HG03175 (cell line): ENCODE measurements around the gene LRP1-AS.

Experiments used
- ATAC-seq: cut with Tn5 transposase; IDR thresholded peaks from one replicate; pipeline ENCODE4 v1.9.1; 2021; ENCODE audit warnings: mild to moderate bottlenecking, moderate library complexity; ENCODE audit not compliant: unreplicated experiment

Gene LRP1-AS

DNA sequence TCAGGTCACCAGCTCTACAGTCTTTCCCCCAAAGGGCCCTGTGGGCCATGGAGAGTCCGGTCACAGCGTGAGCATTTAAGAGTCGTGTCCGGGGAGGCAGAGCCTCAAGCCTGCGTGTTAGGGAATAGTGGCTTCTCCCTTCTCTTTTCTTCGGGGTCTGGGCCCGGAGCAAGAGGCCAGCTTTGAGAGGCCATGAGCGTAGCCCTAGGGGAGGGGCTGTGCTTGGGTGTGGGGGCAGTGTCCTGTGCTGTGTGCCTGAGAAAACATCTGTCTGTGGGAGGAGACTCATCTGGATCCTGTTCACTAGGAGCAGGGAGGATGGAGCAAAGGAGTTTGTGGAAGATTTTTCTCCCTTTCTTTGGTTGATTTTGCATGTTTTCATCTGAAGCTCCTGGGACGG lies 5.3 kb downstream of the LRP1-AS start:
- no peak for ATAC-seq

DNA sequence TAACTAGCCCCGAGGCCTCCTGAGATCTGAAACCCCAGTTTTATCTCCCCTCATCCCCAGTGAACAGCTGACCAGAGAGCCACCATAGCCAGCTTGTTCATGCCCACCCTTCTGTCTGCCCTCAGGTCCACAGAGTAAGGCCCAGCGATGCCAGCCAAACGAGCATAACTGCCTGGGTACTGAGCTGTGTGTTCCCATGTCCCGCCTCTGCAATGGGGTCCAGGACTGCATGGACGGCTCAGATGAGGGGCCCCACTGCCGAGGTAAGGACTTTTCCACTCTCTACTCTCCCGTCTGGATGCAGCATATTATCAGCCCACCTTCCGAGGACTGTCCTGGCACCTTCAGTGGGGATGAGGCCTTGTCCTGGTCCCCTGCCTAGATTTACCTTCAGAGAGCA lies 6.2 kb downstream of the LRP1-AS start:
- ATAC-seq = no peak

DNA sequence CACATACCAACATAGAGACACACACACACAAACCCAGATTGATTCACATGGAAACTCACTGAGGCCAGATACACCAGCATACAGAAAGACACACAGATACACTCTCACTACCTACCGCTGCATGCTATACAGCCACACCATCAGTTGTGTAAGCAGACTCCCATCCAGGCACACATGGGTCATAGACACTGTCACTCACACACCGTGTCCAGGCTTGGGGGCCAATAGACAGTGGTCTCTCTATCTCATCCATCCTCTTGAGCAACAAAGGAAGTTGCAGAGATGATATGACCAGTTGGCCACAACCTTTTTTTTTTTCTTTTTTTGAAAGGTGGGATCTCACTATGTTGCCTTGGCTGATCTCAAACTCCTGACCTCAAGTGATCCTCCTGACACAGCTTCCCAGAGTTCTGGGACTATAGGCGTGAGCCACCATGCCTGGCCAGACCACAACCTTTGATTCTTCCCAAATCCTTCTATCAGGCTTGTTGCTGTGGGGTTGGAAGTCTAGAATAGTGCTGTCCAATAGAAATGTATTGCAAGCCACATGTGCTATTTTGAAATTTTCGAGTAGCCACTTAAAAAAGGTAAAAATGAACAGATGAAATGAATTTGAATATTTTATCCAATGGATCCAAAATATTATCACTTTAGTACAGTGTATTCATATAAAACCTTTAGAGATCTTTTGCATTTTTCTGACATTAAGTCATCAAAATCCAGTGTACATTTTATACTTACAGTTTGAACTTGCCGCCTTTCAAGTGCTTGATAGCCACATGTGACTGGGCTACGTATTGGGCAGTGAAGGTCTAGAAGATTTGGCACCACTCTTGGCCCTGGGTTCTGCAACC lies 7.4 kb downstream of the LRP1-AS start:
- ATAC-seq = no peak

DNA sequence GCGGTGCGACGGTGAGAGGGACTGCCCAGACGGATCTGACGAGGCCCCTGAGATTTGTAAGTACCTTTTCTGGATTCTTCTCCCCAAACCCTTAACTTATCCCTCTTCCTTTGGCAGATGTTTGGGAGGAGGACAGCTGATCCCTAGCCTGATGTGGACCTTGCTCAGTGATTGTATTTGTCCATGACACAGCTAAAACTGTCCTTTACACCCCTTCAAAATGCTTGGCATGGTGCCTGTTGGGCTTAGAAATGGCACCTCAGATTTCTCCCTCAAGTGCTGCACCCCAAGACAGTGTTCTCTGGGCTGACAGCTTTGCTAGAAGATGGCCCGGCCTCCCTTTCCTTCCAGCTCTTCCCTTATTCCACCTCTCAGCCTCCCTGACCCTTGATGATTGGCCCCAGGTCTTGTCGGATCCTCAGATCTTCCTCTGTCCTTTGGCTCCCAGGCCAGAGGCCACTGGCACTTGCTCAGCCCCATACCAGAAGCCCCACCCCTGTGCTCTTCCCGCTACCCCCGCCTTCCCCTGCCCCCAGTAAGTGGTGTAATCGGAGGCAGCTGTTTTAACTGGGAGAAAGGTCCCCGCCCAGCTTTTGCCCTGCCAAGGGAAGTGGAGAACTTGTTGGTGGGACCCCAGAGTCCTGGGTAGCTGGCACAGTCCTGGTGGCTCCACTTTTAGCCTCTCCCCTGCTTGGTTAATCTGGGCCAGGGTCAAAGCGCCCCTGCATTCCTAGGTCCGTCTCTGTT lies 8.7 kb downstream of the LRP1-AS start:
- no peak for ATAC-seq

DNA sequence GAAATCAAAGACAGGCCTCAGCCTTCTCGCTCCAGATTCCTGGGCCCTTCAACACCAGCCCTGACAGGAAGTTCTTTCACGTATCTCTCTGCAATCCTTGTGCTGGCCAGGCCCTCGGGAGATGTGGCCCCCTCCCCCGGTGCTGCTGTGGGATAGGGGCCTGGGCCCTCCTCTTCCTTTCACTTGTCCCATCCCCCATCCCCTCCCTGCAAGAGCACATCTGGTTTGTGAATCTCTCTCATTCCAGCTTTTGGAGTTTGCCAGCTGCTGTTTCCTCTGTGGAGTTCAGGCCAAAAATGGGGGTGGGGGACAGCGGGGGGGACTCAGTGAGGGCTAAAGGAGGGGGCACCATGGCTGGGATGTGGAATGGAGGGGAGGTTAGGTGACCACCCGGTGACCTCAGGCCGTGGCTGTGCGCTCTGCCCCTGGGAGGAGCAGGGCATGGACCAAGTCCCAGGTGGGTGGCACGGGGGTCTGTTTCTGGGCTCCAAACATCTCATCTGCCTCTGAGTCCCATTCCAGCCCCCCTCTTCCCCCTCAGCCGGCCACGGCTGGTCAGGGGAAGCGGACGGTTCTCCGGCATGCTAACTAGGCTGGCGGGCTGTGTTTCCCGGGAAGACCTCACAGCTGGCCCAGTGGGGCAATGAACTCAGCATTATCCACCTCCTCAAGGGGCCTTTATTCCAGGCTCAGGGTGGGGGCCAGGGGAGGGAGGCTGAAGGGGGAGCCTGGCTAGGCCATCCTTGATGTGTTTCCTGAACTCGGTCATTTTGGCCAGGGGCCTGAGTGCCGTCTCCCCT lies 11.7 kb downstream of the LRP1-AS start:
- ATAC-seq = no peak

DNA sequence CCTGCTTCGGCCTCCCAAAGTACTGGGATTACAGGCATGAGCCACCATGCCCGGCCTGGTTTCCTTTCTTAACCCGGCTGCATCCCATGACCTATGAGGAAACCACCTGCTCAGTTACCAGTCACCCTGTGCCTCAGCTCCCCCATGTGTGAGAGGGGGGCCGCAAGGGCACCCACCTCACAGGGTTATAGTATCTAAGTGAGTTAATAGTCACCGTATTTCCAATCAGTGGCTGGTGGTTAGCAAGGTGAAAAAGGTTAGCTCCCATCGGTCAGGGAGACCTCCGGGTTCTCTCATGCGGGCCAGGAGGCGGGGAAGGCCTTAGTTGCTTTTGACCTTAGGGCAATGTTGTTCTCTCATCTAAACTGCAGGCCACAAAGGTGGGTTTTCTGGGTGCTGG lies 12.5 kb downstream of the LRP1-AS start:
- ATAC-seq = no peak

DNA sequence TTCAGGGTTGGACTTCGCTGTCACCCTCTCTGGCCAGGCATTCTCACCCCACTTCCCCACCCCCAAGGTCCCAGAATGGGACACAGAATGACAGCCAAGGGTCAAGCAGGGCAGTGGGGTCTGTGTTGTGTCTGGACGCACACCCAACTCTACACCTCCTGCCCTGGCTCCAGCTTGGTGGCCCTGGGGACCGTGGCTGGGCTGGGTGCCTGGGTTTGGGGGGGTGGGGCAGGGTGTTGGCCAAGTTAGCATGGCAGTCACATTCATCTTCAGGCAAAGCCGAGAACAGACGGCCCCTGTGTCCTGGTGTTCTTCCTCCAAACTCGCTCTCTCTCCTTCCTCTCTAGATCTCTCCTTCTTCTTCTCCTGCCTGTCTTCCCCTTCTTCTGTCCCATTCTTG lies 13.5 kb downstream of the LRP1-AS start:
- no peak for ATAC-seq

DNA sequence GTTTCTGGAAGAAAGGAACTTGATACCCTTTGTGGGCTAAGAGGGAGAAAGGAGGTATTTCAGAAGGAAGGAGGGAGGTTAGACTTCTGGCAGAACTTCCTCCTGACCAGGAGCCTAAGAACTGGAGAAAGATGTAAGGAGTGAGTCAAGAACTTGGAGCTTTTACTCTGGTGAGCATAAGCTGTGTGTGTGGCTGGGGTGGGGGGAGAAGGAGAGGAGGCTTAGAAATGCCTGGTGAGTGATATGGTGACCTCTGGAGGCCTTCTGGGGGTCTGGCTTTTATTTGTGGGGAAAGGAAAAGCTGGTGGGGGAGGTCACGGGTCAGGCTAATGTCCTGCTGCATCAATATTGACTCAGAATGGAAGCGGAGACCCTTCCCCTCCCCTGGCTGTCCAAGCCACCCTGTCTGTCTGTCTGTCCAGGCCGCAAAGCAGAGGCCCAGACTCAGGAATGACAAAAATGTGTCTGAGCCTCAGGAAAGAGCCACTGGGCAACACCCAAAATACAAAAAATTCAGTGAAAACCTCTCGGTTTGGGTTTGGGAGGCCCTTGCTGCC lies 14.3 kb downstream of the LRP1-AS start:
- ATAC-seq = no peak

DNA sequence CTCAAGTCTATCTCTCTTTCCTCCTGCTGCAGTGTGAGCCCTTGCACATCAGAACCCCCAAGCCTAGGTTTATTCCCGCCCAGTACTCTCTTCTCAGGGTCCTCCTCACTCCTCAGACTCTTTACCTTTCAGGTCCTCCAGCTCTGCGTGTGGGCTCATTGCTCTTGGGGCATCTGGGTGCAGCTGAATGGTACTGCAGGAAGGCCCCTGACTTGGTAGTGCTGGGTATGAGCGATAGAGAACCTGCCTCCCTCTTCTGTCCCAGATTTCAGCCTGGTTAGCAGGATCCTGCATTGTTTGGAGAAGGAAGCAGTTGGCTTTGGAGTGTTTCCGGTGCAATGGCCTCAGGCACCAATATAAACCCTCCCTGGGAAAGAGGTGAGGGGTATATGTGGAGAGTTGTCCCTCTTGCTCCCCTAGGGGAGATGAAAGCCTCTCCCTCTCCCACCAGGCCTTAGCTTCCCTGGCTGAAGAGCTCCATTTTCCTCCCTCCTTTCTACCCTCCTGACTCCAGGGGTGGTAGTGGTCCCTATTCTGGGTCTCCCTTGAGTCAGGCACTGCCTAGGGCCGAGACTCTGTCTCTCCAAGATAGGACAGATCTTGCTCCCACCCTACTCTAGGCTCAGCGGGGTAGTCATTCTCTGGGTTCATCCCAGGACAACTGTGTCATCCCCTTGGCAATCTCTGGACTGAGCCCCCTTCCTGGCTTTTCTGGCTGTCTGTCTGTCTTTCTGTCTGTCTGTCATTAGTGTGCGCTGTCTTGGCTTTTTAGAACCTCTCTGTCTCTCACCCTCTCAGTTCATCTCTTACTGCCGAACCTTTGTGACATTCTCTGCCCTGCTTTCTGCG lies 15.3 kb downstream of the LRP1-AS start:
- no peak for ATAC-seq

DNA sequence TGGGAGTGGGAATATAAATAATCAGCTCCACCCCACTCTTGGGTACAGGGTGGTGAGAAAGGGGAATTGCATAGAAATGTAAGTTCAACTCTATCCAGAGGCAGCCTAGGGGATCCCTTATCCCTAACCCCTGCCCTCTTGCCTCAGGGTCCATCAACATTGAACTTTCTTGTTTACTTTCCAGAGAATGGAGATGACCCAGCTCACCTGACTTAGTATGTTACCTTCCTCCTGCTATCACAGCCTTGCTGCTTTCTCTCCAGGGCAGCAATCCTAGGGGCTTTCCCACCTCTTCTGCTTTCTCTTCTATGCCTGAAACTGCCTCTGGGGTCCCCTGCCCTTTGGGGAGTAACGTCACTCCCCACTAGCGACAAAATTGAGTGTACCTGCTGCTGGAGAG lies 16.5 kb downstream of the LRP1-AS start:
- no peak for ATAC-seq

DNA sequence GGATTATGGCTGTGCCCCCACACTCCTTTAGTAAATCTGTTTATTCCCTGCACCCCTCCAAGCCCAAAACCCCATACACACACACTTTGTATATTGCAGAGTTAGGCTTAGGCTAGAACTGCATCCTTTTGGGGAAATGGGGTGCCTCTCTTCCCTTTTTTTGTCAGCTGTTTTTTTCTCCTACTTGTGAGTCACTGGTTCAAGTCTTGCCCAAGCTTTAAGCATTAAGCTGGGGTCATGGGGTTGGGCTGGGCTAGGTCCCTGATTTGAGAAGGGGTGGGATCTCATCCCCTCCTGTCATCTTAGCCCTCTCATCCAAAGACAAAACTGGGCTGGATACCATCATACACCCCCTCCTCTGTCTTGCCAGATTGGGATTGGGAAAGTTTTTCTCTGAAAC lies 17.5 kb downstream of the LRP1-AS start:
- ATAC-seq = no peak

DNA sequence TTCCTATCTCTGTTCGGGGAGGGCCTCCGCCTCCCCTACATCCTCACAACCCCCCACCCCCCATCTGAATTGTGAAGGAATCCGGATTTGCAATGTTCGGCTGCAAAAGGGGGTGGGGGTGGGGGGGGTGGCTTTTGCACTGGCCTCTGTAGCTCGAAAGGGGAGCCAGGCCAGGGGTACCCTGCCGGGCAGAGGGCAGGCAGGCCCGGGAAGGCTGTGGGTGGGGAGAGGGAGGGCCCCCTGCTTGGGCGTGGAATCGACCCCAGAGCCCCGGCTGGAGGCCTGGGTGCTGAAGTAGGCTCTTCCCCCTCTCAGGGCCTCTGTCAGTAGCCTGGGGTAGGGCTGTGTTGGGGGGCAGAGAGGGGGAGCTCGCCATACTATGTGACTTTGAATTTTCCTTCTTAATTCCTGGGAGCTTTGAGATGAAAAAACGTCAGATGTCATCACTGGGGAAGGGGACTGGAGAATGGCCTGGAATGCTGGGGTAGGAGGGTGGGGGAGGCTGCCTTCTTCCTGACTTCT lies 18.0 kb downstream of the LRP1-AS start:
- ATAC-seq = no peak

DNA sequence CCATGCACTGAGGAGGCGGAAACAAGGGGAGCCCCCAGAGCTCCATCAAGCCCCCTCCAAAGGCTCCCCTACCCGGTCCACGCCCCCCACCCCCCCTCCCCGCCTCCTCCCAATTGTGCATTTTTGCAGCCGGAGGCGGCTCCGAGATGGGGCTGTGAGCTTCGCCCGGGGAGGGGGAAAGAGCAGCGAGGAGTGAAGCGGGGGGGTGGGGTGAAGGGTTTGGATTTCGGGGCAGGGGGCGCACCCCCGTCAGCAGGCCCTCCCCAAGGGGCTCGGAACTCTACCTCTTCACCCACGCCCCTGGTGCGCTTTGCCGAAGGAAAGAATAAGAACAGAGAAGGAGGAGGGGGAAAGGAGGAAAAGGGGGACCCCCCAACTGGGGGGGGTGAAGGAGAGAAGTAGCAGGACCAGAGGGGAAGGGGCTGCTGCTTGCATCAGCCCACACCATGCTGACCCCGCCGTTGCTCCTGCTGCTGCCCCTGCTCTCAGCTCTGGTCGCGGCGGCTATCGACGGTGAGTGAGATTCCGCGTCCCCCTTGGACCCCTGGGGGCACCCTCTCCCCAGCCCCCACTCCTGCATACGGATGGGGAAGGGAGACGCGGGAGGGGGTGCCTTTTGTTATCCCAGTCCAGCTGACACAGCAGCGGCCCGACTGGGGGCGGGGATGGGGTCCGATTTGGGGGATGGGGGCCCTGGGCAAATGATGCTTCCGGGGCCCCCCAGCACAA lies 18.7 kb downstream of the LRP1-AS start:
- ATAC-seq = no peak

DNA sequence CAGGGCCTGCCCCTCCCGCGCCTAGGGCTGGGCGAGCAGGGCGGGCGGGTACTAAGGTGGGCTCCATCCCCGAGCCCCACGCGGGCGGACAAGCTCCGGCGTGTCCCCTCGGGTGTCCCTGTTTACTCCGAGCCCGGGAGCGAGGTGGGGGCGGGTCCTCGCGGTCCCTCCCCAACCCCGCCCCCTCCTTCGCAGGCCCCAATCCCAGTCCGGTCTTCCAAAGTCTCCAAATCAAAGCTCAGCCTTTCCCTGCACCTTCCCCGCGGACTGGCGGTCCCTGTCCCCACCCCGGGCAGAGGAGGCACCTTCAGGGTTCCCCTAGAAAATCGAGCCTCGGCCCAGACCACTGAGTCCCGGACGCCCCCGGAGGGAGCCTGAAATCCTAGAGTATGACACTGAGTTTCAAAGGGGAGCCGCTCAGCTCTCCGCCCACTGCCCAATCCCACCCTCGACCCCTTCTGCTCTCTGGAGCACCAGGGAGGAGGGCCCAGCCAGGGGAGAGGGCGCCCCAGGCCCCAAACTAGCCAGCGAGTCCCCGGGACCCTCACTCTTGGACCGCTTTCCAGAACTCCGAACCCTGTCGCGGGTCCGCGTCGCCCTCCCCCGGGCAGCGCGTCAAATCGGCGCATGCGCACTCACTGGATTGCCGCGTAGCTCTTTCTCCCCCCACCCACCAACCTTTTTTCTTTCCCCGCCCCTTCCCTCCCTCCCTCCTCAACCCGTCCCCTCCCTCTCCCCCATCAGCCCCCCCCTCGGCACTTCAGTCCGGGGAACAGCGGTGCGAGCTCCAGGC lies 19.5 kb downstream of the LRP1-AS start, which contains the start of gene LRP1:
LRP1 (plus strand) TSS at position 758 of the 793 bp plus-strand sequence. CDS start 482 bp downstream, outside the sequence.
- no peak for ATAC-seq

DNA sequence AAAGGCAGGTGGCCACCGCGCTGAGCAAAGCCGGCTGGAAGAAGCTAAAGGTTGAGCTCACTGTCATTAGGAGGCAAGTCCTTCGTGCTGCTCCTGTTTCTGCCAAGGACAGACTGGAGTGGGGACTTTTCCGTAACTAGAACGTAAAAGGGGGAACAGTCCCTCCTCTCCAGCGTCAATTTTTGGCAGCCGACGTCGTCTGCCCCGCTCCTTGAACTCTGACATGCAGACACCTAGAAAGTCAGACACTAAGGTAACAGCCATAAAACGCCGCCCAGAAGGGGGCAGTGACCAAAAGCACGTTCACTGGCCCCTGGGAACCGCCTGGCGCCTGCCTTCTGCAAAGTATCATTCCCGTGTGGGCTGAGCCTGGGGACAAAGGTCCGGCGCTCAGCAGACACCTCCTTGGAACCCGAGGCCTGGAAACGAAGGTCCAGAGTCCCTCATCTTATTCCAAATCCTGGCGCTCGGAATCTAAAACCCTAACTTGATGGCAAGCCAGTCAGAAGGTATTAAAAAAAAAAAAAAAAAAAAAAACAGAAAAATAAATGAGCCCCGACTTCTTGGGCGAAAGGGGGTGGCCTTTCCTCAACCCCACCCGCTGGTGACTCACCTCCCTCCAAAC lies 20.2 kb downstream of the LRP1-AS start:
- no peak for ATAC-seq

DNA sequence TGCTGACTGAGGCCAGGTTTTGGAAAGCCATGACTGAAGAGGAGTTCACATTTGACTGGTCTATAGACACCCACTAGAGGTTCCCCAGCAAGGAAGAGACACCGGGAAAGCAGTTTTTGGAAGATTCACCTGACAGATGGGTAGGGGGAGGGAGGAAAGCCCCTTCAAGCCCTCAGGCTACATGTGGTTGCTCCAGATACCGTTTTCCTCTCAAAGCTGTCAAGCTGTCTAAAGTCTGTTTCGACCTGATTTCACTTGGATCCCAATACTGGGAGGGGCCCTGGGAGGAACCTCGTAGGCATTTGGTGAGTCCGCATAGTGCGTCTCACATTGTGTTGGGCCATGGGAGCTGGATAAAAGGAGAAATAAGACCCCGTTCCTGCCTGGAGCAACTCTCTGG lies 20.9 kb downstream of the LRP1-AS start:
- ATAC-seq = no peak

DNA sequence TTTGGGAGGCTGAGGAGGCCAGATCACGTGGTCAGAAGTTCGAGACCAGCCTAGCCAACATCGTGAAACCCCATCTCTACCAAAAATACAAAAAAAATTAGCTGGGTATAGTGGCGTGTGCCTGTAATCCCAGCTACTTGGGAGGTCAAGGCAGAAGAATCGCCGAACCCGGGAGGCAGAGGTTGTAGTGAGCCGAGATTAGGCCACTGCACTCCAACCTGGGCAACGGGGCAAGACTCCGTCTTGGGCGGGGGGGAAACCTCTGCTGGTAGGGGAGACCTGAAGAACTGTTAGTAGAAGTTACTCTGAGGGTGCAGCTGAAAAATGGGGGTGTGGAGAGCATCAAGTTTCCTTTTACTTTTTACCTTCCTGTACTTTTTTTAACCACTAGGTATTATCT lies 21.4 kb downstream of the LRP1-AS start:
- no peak for ATAC-seq

DNA sequence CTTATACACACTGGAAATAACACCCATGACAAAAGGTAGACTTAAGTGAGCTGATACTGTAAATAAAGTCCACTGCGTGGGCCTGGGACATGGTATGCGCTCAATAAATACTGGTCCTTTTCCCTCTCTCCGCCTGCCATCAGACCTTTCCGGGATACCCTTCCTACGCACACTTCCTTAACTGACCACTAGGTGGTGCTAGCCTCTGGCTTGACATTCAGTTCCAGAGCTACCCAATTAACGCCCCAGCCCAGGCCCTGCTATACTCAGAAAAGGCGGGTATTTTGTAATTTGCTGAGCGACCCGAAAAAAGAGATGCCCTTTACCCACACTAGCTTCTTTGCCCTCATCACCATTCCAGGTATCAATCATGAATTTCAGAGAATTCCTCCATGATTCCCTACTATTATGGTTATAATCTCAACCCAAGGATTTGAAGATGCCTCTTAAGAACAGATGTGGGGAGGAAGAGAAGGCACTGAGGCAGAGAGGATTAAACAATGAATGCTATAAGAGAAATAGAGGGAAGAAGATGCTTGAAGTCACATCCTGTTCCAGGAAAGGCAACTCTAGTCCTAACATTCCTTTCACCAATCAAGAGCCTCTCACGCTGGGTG lies 23.1 kb downstream of the LRP1-AS start:
- ATAC-seq = no peak
